HuH-7 (cell line): ENCODE measurements around the gene NIBAN1.
A peak's percentile ranks its signal among the peaks of the same experiment; 100 is the strongest.
"Not testable (repeated sequence)": the region's sequence is repeated elsewhere in the genome, so short reads cannot be mapped to it uniquely, and the experiment has no call there.

ENCODE experiments used
- DNase-seq: peaks from one replicate; pipeline ENCODE4 v3.0.0; 2011; ENCODE audit warnings: low spot score

Gene NIBAN1

DNA sequence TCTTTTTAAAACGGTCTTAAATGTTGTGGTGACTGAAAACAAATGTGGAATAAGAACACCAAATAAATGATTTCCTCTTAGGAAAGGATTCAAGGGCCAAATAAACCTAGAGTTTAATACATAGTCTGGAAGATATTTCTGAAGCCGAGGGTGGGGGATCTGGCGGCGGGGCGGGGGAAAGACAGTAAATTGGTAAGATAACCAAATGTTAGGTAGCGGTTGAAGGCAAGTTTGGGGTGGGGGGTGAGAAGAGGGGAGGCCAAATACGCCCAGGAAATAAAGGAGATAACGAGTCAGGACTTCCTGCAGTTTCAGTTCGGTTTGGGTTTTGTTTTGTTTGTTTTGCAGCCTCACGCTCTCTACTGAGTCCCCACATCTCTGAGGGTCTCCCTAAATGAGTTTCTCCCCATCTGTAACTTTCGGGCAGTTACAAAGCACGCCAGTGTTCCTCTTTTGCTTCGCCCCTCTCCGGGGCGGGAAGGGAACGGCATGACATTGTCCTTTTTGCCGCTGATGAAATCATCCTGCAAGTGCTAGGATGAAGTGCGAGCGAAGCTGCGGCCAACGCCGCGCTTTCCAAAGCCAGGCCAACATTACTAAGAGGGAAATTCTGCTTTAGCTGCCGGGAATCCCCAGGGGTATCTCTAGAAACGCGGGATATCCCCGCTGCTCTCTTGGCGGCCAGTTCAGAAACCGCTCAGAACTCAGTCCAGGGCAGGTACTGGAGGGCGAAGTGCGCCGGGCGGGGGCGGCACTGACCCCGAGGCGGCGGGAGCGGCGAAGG, 844 bp downstream of the NIBAN1 start:
- DNase-seq, result peak; percentile 36

GRCh38 chr1:184972315-184973055, 1.8 kb downstream of the NIBAN1 start:
- DNase-seq, result no peak

DNA sequence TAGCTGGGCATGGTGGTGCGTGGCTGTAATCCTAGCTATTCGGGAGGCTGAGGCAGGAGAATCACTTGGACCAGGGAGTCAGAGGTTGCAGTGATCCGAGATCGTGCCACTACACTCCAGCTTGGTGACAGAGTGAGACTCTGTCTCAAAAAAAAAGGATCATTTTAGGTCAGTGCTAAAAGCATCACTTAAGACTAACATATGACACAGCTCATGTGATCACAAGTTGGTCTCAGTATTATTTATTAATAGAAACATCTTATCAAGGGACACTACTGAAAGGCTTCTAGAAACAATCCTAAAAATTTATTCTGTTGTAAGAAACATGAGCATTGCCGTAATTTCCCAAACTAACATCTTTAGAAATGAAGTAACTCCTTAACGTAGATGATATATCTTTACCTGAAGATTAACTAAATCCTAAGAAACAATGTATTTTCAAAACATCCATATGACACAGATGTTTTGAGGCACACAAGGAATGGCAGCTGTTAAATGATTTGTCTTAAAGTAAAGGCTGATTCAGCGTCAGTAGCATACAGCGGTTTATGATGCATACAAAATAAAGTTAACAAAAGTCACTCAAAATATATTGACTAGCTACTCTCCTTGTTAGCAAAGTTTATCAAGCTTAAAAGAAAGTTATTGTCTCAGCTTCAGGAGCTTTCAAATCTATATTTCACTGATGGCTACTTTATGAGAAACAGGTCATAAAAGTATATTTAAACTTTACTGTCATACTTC, 2.6 kb downstream of the NIBAN1 start:
- no peak for DNase-seq

DNA sequence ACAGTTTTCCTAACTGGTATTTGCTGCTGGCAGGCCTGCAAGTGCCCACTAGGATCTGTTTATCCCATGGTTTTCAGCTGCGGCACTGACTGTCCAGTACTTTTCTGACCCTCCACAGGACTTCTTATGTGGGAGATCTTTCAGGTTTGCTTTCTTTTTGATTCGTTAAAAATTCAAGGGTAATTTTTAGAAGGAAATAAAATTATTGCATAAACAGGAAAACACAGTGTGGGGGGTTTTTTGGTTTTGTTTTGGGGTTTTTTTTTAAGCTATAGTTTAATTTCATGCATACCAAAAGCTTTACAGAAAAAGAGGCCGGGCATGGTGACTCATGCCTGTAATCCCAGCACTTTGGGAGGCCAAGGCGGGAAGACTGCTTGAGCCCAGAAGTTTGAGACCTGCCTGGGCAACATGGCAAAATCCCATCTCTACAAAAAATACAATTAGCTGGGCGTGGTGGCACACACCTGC, 3.6 kb downstream of the NIBAN1 start:
- DNase-seq, result no peak

- DNase-seq, result no peak
These were observed 7.3 kb downstream of the NIBAN1 start for GRCh38 chr1:184966989-184967388.

DNA sequence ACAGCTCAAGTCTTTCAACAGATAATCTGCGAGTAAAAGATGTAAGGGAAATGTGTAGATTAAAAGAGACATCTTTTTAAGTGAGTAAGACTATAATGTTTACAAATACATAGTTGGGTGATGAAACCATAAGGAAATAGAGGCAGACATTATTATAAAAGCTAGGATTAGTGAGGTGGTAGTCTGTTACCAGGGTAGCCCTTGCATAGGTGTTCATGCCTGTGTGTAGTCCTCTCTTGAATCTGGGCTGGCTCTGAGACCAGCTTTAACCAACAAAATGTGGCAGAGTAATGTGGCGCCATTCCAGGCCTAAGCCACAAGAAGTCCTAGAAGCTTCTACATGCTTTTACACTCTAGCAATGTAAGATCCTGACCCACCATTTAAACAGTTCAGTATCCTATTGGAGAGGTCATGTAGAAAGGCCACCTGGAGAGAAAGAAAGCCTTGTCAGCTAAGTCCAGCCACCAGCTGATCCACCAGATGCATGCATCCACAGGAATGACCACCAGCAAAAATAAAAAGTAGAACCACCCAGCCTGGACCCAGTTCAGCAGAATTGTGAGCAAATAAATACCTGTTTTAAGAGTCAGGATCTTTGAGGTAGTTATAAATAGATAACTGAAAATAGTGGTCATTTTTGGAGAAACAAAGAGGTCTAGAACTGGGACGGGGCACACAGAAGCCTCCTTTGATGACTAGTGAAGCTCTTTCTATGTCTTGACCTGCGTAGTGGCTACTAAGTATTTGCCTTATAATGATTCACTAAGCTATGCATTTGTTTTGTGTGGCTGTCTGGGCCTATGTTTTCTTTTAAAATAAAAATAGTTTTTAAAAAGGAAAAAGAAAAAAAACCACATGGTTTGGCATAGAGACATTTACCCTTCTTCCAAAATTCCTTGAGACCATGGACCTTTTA, 8.1 kb downstream of the NIBAN1 start:
- DNase-seq, result no peak

DNA sequence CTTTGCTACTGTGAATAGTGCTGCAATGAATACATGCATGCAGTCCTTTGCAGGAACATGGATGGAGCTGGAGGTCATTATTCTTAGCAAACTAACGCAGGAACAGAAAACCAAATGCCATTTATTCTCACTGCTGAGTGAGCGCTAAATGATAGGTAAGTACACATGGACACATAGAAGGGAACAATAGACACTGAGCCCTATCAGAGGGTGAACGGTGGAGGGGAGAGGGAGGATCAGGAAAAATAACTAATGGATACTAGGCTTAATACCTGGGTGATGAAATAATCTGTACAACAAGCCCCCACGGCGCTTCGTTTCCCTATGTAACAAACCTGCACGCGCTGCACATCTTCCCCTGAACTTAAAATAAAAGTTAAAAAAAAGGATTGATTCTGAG, 8.9 kb downstream of the NIBAN1 start:
- DNase-seq, result no peak

DNA sequence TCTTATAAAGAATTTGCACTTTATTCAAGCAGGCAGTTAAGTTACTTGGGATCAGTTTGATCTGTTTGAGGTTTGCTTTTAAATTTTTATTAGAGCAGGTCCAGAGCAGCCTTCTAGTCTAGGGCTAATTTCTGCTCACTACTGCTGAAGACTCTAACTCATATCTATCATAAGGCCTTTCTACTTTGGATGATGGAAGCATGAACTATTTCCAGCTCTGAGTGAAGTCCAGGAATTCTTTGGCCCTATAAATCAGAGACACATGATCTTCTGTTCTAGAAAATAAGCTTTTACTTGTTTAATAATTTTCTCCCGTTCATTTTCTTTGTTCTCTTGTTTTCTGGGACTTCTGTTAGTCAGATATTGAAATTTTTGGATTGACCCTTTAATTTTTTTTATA, 14.7 kb downstream of the NIBAN1 start:
- DNase-seq, result no peak

DNA sequence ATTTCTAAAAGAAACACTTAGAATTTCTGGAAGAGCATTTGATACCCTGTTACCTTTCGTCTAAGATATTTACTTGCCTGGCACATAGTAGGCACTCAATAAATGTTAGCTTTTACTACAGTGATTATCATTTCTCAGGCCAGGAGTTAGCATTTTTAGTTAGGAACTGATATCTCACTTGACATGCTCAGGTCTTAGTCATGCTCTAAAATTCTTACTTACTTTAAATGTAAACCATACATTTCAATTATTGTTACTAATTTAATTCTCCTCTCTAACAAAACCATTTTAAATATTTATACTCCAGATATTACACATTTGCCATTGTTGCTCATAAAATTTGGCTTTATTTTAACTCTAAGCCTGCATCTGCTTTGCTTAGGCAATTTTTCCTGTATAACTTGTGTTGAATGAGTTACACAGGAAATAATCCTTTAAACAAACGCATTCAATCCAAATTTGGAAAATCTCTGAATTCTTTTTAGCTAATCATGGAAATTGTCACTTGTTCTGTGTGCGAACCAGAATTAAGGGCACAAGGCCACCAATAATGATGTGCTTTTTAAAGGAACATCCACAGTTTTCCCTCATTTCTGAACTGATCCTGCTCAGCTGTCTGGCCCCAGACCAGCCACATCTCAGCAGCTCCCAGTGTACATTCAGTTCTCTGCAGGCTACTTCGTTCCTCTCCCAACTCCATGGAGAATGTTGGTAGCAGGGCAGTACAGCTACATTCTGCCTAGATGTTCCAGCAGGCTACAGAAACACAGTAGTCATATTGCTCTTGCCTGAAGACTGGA, 15.6 kb downstream of the NIBAN1 start:
- DNase-seq, result no peak

- DNase-seq, result not testable (repeated sequence)
These were observed 16.4 kb downstream of the NIBAN1 start for GRCh38 chr1:184957901-184958300.

- DNase-seq, result no peak
These were observed 17.2 kb downstream of the NIBAN1 start for GRCh38 chr1:184956999-184957700.

GRCh38 chr1:184954232-184954995, 19.9 kb downstream of the NIBAN1 start:
- no peak for DNase-seq

GRCh38 chr1:184953600-184954219, 20.6 kb downstream of the NIBAN1 start:
- no peak for DNase-seq

- DNase-seq, result no peak
These were observed 21.9 kb downstream of the NIBAN1 start for GRCh38 chr1:184952428-184952827.

- DNase-seq, result no peak
These were observed 22.5 kb downstream of the NIBAN1 start for GRCh38 chr1:184951788-184952187.

- DNase-seq, result no peak
These were observed 23.4 kb downstream of the NIBAN1 start for GRCh38 chr1:184950906-184951305.

GRCh38 chr1:184950227-184950626, 24.1 kb downstream of the NIBAN1 start:
- no peak for DNase-seq

DNA sequence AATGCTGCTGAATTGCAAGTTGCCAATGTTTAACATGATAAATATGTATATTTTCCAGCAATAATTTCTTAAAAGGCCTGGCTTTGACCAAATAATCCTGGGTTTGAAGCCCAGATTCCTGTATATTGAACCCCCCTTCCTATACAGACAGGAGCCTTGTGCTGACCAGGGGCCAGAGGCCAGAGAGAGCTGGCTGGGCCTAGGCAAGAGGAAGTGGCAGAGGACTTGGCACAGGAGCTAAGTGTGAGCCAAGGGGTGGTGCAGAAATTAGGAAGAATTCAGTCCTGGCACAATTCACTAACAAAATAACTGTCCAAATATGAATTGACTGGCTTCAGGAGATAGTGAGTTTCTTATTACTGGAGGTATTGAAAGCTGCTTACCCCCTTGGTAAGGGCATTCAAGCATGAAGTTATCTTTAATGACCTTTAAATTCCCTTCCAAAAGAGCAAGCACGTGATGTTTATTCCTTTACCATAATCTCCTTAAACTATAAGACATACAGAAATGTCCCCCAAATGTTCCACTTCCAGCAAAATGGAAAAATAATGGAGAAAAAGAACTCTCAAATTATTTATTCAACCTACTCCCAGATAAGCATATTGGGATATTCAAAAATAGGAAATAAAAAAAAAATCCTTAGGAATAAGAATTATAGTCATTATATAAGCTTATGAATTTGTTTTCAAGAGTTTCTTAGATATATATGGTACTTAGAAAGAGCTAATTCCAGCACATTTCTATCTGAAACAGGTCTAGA, 26.6 kb downstream of the NIBAN1 start:
- no peak for DNase-seq
